NCI-H2196 (cell line): ENCODE results near the gene KCNE1.
"Not testable (repeated sequence)": the region's sequence is repeated elsewhere in the genome, so short reads cannot be mapped to it uniquely, and the experiment has no call there.

Experiments used
- DNase-seq: peaks from one replicate; lab custom pipeline; 2025; ENCODE audit not compliant: unreplicated experiment; lab: John Stamatoyannopoulos, UW

KCNE1 gene

DNA sequence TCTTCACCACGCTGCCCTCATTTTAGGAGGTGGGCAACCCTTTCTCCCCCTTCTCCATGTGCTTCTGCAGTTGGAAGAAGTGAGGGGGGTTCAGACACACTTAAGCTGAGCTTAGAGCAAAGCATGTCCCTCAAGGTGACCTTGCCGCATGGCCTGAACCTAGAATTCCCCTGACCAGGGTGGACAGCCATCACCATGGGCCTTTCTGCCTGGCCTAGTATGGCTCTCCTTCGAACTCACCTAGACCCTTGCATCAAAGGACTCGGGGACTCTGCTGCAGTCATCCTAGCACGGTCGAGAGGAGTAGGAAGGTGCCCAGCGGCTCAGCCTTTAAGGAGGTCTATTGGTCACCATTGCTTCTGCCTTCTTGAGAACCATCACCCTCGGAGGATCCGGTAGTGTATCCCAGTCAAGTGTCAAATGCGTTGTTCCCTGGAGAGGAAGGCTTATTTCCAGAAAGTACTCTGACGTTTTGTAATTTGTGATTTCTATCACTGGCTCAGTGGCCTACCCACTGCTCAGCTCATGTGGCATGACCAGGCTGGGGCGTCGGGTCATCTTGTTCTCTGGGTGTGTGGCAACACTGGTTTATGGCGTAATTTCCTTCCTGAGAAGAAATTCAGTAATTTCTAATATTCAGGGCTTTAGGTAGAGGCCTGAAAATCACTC is at the start of gene KCNE1:
Gene KCNE1, minus strand, starts transcription at position 424 of the 669 bp plus-strand sequence. CDS start 62,576 bp downstream, outside the sequence.
- DNase-seq = no peak

DNA sequence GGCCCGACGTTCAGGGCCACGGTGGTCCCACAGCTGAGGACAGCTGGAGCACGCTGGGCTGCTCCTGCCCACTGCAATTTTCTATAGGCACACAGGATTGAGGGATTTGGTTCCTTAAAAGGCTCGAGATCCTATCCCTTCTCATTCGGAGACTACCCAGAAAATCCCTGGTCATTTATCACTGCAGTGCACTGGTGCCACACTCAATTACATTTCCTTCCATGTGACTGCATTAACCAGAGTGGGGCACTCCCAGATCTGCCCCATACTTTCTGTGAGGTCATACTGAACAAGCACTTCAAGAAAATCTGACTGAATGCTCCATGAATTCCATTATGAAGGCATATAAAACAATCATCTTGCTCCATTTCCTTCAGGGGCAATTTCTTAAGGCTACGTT is 49.8 kb upstream of the KCNE1 start:
- no peak for DNase-seq

DNA sequence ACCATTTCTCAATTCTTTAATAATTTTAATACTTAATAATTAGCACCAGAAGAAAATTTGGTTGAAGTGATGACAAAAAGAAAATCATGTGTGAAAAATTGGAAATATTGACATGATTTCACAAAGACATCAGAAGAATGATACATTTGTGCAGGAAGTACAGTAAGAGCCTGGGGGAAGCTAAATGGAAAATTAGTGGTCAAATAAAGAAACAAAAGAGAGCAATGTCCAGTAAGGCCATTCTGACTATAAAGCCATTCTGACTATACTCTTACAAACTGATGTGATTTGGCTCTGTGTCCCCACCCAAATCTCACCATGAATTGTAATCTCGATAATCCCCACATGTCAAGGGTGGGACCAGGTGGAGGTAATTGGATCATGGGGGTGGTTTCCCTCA is 48.6 kb upstream of the KCNE1 start:
- no peak for DNase-seq

DNA sequence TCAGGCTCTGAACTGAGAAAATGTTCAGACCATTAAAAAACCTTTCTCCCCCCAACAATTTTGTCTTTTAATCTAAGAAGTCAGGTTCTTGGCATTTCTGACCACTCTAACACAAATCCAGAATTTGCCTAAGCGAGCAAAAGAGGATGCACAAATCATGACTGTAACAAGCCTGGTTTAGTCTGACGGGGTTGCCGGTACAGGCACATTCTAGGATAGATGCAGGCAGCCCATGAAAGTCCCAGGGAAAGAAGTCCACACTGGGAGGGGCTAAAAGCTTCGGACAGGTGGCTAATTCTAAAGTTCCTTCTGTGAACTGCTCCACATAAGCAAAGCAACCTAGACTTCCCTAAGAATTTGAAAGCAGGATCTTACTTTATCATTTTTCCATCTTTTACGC is 48.0 kb upstream of the KCNE1 start:
- DNase-seq = no peak

DNA sequence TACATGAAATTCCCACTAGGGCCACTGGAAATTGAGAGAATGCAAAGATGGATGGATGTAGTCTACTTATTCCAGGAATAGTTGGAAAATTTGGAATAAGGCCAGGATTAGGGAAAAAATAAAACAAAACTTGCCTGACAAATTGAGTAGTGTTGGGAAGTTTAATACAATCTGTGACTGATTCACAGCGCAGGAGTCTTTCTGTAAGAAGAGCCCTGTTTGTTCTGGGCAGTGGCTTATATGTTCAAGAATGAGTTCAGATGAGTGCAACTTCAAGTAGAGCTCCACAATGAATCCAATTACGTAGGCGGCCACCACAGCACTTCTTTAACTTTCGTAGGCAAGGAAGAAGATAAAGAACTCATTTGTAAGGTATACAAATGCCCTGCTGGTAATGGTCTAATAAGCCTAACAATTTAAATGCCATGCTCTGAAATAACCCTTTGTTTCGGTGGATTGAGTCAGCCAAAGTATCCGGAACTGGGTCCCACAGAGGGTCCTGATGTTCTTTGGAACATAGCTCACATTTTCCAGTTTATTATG is 47.1 kb upstream of the KCNE1 start:
- no peak for DNase-seq

DNA sequence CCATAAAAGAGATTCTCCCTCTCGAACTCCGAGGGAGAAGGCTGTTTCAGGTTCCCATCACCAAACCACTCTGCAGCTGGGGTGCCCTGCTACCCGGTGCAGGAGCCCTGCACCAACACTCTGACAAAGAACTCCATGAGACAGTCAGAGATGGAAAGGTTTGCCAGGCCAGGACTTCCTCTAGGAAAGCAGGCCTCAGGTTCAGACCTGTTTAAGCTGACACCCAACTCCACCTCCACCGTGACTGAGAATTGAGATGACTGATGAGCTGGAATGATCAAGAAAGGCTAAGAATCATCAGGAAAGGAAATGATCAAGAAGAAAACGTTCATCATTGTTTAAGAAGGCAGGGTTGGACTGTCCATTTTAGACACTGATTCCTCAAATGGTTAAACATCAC is 46.2 kb upstream of the KCNE1 start:
- DNase-seq = no peak

DNA sequence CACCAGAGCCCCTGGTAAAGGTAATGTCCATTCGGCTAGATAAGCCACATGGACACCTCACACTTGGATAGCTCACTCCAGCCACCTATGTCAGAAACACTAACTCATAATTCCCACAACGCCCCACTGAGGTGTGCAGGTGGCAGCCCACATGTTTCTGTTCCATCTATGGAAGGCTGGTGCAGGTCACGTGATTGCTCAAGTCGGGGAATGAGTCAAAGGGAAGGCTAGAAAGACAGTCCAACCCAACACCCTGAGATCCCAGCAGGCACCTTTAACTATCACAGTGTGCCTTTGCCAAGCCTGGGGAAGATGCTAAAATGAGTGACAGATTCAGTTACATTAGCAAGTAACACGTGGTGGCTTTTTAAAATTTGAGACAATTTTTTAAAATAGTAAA is 45.3 kb upstream of the KCNE1 start:
- DNase-seq = no peak

DNA sequence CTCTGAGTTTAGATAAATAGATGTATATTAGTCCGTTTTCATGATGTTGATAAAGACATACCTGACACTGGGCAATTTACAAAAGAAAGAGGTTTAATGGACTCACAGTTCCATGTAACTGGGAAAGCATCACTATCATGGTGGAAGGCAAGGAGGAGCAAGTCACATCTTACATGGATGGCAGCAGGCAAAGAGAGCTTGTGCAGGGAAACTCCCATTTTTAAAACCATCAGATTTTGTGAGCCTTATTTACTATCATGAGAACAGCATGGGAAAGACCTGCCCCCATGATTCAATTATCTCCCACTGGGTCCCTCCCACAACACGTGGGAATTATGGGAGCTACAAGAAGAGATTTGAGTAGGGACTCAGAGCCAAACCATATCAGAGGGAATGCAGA is 42.7 kb upstream of the KCNE1 start:
- not testable (repeated sequence) for DNase-seq

DNA sequence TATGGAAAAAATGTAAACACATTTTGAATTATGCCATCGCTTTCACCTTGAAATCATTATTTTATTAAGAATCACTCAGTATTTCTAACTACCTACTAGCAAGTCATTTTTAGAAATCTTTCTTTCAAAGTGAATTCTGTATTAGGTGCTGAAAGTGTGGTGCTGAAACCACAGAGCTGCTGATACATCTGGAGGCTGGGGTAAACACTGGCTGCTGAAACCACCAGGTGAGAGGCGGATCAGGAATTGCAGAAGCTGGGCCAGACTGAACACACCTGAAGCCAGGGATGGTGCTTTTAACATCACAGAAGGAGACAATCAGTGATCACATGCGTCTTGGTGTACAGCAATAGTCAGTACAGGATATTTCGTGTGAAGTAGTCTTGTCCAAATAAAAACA is 42.2 kb upstream of the KCNE1 start:
- DNase-seq = no peak

DNA sequence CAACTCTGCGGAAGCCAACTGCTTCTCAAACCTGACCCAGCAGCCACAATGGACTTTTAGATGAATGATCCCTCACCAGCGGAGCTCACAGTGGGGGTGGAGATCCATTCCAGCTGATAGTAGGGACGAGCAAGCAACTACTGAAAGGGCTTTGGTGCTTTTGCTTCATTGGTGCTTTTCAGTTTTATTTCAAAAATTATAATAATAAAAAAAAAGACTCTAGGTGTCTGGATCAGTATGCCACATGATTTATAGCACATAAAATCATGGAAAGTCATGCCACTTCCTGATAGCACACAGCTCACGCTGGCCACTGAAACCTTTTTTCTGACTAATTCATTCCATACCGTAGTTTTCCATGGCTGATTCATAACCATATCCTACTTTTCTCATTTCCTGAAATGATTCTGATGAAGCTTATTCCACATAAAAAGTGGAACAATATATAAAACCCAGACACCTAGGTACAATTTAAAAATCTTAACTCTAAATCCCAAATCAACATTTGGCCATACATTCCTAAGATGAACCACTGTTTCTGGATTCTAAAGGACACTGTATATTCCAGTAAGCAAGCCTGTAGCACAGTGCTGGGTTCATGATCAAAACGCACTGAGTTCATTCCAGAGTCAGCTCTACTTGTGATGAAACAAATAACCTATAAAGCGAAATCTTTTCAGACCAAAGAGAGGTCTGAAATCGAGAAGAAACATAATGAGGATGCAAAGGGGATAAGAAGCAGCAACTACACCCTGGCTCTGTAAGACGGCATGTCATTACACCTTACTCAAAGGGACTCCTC is 41.3 kb upstream of the KCNE1 start:
- DNase-seq = no peak

DNA sequence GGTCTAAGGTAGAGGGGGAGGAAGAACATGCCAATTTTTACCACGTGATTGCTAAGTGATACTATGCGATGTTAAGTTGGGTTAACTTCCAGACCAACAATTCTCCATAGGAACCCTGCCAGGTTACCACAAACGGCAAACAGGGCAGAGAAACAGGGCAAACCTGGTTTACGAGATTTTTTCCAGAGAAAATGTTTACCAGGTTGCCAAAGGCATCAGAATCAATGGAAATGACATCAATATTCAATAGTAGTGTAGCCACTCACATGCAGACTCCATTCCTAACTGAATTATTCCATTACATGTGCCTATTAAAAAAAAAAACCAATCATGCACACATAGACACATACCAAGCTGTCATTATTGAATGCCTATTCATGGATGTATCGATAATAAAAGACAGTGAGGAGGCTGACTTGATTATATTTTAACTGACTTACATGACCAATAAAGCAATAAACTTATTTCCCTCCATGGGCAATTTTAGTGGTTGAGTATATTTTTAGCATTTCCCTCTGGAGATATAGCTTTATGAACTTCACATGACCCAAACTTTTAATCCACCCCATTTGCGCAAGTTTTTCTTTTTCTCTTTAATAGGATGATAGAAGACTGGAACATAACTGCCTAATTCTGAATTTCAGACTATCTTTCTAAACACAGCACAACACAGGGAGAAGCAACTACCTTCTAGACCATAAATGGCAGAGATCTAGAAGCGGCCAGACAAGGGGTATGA is 40.5 kb upstream of the KCNE1 start:
- no peak for DNase-seq

DNA sequence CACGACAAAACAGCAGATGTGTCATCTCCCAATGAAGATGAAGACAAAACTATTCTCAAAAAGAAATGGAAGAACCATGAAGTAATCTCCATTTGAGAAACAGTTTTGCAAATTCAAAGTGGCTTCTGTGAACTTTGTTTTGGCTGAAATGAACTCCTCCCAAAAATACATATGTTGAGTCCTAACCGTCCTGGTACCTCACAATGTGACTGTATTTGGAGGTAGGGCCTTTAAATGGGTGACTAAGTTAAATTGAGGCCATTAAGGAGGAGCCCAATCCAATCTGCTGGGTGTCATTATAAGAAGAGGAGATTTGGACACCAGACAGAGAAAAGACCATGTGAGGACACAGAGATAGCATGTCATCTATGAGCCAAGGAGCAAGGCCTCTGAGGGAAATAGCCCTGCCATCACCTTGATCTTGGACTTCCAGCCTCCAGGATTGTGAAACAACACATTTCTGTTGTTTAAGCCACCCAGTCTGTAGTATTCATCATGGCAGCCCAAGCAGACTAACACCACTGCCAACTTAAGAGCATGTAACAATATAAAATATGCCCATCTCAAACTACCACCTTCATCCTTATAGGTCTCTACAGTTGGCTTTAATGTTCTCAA is 38.3 kb upstream of the KCNE1 start:
- no peak for DNase-seq

DNA sequence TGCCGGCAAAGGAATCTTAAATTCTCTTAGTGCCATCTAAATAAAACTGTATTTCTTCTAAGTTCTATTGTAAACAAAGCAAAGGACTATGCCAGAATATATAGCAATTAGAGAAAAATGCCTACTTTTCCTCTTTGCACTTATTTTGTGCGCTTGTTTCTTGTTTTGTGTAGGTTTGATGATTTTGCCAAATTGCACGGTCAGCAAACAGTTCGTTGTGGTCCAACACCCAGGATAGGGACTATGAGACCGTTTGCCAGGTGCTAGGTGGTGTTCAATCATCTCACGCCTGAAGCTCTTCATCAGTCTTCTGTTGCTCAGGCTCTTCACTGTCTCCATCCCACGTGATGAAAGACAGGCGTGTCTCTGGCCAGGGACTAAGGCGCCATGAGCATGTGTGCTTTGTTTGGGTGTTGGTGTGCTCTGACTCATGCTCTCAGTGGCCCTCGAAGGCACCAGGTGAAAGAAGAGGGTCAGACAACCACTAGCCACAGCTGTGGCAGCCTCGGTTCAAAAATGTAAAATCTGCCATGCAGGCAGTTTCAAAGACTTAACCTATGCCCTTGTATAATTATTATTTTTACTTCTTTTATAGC is 36.9 kb upstream of the KCNE1 start:
- no peak for DNase-seq

DNA sequence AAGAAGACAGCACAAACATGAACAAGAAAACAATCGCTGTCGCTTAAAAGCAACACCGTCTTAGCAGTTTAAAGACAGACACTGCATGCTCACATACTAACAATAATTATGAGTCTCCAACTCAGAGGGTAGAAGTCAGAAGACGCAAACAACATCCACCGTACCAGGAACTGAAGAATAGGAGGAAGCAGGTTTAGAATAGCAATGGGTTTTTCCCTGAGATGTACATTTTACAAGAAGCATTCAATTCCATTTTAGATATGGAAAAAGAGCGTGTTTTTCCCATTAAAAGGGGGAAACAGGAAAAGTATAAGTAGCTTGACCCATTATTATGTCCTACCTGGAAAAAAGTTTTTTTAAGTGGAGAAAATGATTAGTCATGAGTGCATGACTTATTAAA is 34.5 kb upstream of the KCNE1 start:
- no peak for DNase-seq

DNA sequence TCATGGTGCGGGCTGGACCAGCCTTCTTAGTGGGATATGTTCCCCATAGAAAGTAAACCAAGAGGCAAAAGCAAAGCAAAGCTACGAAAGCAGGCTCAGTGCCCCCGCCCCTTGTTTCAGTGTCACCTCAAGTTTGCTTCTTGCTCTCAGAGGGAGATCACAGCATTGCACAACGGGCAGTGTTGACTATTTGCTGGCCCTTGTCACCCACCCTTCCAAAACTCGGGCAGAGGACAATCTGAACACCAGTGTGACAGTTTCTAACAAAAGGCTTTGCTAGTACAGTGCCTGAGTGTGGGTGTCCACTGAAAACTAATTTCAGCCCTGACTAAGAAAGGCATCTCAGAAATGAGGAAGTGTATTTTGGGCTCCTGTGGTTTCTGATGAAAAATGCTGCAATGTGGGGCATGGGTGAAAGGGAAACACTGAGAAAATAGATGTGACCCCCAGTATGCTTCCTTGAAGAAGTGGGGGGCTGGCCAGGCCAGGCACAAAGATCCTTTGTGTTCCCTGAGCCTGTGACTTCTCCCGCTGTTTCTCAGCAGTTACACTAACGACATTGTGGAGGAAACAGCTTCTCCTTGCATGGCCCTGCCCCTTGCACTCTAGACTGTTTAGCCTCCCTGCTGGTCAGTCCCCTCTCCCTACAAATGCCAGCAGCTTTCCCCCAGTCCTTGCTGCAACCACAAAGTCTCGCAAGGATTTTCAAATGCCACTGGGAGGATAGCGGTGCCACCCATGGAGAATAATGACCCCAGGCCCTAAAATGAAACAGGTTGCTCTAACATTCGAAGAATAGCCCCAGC is 33.3 kb upstream of the KCNE1 start:
- no peak for DNase-seq

DNA sequence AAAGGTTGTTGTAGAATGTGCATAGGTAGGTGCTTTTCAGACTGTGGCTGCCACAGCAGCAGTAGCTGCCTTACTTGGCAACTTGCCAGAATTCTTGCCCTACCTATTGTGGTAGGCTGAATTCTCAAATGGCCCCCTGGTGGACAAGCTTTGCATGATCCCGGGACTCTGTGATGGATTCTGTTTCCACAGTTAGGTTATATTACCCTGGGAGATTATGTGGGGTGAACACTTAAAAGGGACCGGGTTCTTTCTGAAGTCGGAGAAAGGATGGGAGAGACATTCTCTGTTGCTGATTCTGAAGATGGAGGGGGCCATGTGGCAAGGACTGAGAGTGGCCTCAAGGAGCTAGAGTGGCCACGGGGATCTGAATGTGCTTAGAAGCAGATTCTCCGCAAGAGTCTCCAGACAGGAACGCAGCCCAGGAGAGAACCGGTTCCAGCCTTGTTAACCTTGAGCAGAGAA is 32.1 kb upstream of the KCNE1 start:
- DNase-seq = peak; percentile 64

DNA sequence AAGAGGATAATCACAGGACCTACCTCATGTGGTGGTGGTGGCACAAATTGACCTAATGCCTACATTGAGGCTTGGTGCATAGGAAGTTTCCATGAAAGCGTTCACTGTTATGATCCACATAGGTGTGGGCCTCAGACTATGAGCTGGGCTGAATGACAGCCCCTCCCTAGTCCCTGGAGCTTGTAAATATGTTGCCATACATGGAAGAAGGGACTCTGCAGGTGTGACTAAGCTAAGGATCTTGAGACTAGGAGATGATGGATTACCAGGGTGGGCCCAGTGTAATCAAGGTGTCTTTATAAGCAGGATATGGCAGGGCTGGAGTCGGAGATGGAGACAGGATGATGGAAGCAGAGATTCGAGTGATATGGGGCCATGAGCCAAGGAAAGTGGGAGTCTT is 31.0 kb upstream of the KCNE1 start:
- DNase-seq = no peak

DNA sequence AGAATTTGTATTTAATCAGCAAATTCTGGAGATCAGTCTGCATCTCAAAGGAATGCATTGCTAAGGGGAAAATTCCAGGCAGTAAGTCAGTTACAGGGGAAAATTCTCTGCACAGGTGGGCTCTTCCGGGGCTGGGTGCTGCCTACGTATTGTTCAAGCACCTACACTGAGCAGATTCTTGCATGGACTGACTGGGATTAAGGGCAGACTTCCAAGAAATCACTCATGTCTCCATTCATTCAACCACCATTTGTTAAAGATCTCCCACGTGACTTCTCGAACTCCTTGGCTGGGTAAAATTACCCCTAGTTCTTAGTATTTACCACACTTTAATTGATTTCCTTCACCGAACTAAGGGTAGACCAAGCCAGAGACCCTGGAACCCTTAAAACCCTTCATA is 28.2 kb upstream of the KCNE1 start:
- DNase-seq = no peak

DNA sequence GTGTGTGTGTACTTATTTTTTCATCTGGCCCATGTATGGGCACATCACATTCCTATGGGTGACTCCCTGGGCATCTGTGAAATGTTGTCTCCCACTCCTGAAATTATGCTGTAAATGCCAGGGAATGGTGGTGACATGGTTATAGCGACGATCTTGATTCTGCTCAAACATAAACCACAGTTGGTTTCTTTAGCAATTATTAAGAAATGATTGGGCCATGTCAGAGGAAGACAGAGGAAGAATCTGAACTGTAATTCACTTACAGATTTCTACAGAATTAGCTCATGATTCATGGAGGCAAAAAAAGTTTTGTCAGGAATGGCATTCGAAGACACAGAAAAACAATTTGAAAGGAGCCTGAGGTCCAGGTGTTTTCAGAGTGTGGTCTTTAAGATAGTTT is 25.8 kb upstream of the KCNE1 start:
- DNase-seq = no peak

DNA sequence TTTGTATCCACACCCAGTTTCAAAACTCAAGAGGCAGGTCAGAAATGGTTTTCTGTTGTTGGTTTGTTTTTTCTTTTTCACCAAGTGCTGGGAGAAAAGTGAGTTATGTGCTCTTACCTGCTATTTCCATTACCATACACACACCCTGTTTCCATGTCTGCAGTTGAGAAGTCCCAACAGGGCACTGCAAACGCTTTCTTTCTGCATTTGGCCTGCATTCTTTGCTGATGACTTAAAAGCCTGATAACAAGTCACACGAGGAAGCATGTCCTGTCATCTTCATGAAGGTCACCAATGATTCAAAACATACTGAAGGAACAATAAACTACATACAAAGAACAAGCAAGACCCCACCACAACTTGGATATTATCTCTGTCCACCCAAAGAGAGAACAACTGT is 24.8 kb upstream of the KCNE1 start:
- no peak for DNase-seq
